ENCODE measurements around the gene PRDM15. TPM values are rescaled to one million over a fixed set of nuclear protein-coding genes. Genes with fewer than 3 reads are reported as not detected.

Gene PRDM15
- polyA plus RNA-seq, 4 donors, result 3.6 to 5.1 (median 4.3) TPM

GRCh38 chr21:41769111-41769510, 110.0 kb downstream of the PRDM15 start:
- peaks cover 0 to 35% (median 13%) of the 10 kb centered on the region in 3 donors for H3K27me3 ChIP-seq (ENCODE audit: control insufficient read depth in 3 of 3, insufficient read depth in 3 of 3, low read length in 3 of 3)
- peak overlapping the region; percentile 41 to 93 (median 92) for H3K27ac ChIP-seq (ENCODE audit: low read depth in 1 of 3, low read length in 2 of 3)
- DNase-seq (peak in 1 of 2 donors; percentile 45), FAIRE-seq (no peak)
- no peaks in the 10 kb centered on the region for H3K9me3 ChIP-seq (ENCODE audit: control insufficient read depth in 2 of 2, insufficient read depth in 1 of 2, low read depth in 1 of 2, low read length in 1 of 2)
- 14 to 15% (median 14%) methylated on average over 8 to 10 of the region's 10 CpGs for WGBS, 3 donors
- peaks cover 0 to 38% (median 2%) of the 10 kb centered on the region in 3 donors for H3K4me1 ChIP-seq (ENCODE audit: control insufficient read depth in 3 of 3, insufficient read depth in 2 of 3, low read depth in 1 of 3, low read length in 2 of 3)
- peak overlapping the region in 2 of 3 donors; percentile 53 to 92 for H3K4me3 ChIP-seq (ENCODE audit: low read depth in 1 of 3, low read length in 3 of 3)
- H3K36me3 ChIP-seq (ENCODE audit: control insufficient read depth in 3 of 3, insufficient read depth in 2 of 3, low read depth in 1 of 3, low read length in 3 of 3), result peaks cover 0 to 15% (median 0%) of the 10 kb centered on the region in 3 donors

GRCh38 chr21:41768437-41769042, 110.6 kb downstream of the PRDM15 start:
- 1 to 2% (median 1%) methylated on average over 17 of the region's 17 CpGs for WGBS, 3 donors

GRCh38 chr21:41767606-41768436, 111.3 kb downstream of the PRDM15 start:
- FAIRE-seq (no peak), DNase-seq (peak; percentile 55 to 68)
- H3K27me3 ChIP-seq (ENCODE audit: control insufficient read depth in 3 of 3, insufficient read depth in 3 of 3, low read length in 3 of 3), result peaks cover 0 to 41% (median 19%) of the 10 kb centered on the region in 3 donors
- H3K9me3 ChIP-seq (ENCODE audit: control insufficient read depth in 2 of 2, insufficient read depth in 1 of 2, low read depth in 1 of 2, low read length in 1 of 2), result no peaks in the 10 kb centered on the region
- peak overlapping the region; percentile 77 to 93 (median 92) for H3K27ac ChIP-seq (ENCODE audit: low read depth in 1 of 3, low read length in 2 of 3)
- peaks cover 1 to 50% (median 2%) of the 10 kb centered on the region in 3 donors for H3K4me1 ChIP-seq (ENCODE audit: control insufficient read depth in 3 of 3, insufficient read depth in 2 of 3, low read depth in 1 of 3, low read length in 2 of 3)
- H3K36me3 ChIP-seq (ENCODE audit: control insufficient read depth in 3 of 3, insufficient read depth in 2 of 3, low read depth in 1 of 3, low read length in 3 of 3), result peaks cover 0 to 28% (median 0%) of the 10 kb centered on the region in 3 donors
- H3K4me3 ChIP-seq (ENCODE audit: low read depth in 1 of 3, low read length in 3 of 3), result peak overlapping the region in 2 of 3 donors; percentile 53 to 92
- 1 to 4% (median 3%) methylated on average over 26 of the region's 26 CpGs for WGBS, 3 donors

More at GRCh38 chr21:41768437-41769042, 110.6 kb downstream of the PRDM15 start:
- peaks cover 0 to 43% (median 2%) of the 10 kb centered on the region in 3 donors for H3K4me1 ChIP-seq (ENCODE audit: control insufficient read depth in 3 of 3, insufficient read depth in 2 of 3, low read depth in 1 of 3, low read length in 2 of 3)
- peak overlapping the region in 2 of 3 donors; percentile 53 to 92 for H3K4me3 ChIP-seq (ENCODE audit: low read depth in 1 of 3, low read length in 3 of 3)
- H3K27ac ChIP-seq (ENCODE audit: low read depth in 1 of 3, low read length in 2 of 3), result peak overlapping the region; percentile 77 to 93 (median 92)
- no peaks in the 10 kb centered on the region for H3K9me3 ChIP-seq (ENCODE audit: control insufficient read depth in 2 of 2, insufficient read depth in 1 of 2, low read depth in 1 of 2, low read length in 1 of 2)
- FAIRE-seq (no peak), DNase-seq (peak; percentile 96 to 97)
- peaks cover 0 to 21% (median 0%) of the 10 kb centered on the region in 3 donors for H3K36me3 ChIP-seq (ENCODE audit: control insufficient read depth in 3 of 3, insufficient read depth in 2 of 3, low read depth in 1 of 3, low read length in 3 of 3)
- peaks cover 0 to 37% (median 13%) of the 10 kb centered on the region in 3 donors for H3K27me3 ChIP-seq (ENCODE audit: control insufficient read depth in 3 of 3, insufficient read depth in 3 of 3, low read length in 3 of 3)

- FAIRE-seq (no peak), DNase-seq (peak; percentile 90 to 94)
- WGBS, 3 donors, result 2 to 4% (median 3%) methylated on average over 43 to 53 of the region's 53 CpGs
- H3K27me3 ChIP-seq (ENCODE audit: control insufficient read depth in 3 of 3, insufficient read depth in 3 of 3, low read length in 3 of 3), result peaks cover 0 to 43% (median 21%) of the 10 kb centered on the region in 3 donors
- H3K4me3 ChIP-seq (ENCODE audit: low read depth in 1 of 3, low read length in 3 of 3), result peak within 1 kb of the TSS in 2 of 3 donors; percentile 67 to 92
- no peaks in the 10 kb centered on the region for H3K9me3 ChIP-seq (ENCODE audit: control insufficient read depth in 2 of 2, insufficient read depth in 1 of 2, low read depth in 1 of 2, low read length in 1 of 2)
- H3K36me3 ChIP-seq (ENCODE audit: control insufficient read depth in 3 of 3, insufficient read depth in 2 of 3, low read depth in 1 of 3, low read length in 3 of 3), result peaks cover 0 to 31% (median 0%) of the 10 kb centered on the region in 3 donors
- peak within 1 kb of the TSS; percentile 80 to 97 (median 93) for H3K27ac ChIP-seq (ENCODE audit: low read depth in 1 of 3, low read length in 2 of 3)
- H3K4me1 ChIP-seq (ENCODE audit: control insufficient read depth in 3 of 3, insufficient read depth in 2 of 3, low read depth in 1 of 3, low read length in 2 of 3), result peaks cover 2 to 58% (median 3%) of the 10 kb centered on the region in 3 donors
Measured at GRCh38 chr21:41766883-41767605, 112.1 kb downstream of the PRDM15 start, which contains the start of gene RIPK4. Gene RIPK4 (minus strand): TSS chr21:41767052. CDS start chr21:41767041, 11 bp downstream.

GRCh38 chr21:41765973-41766882, 112.9 kb downstream of the PRDM15 start:
- DNase-seq, result peak; percentile 49 to 60
- FAIRE-seq, result no peak

GRCh38 chr21:41765420-41765821, 113.7 kb downstream of the PRDM15 start:
- Histone ChIP-seq H3K4me3 (ENCODE audit: low read depth in 1 of 3, low read length in 3 of 3) (peak overlapping the region in 2 of 3 donors; percentile 67 to 92), H3K9me3 (ENCODE audit: control insufficient read depth in 2 of 2, insufficient read depth in 1 of 2, low read depth in 1 of 2, low read length in 1 of 2) (no peaks in the 10 kb centered on the region), H3K27me3 (ENCODE audit: control insufficient read depth in 3 of 3, insufficient read depth in 3 of 3, low read length in 3 of 3) (peaks cover 0 to 45% (median 24%) of the 10 kb centered on the region in 3 donors), H3K36me3 (ENCODE audit: control insufficient read depth in 3 of 3, insufficient read depth in 2 of 3, low read depth in 1 of 3, low read length in 3 of 3) (peaks cover 0 to 32% (median 0%) of the 10 kb centered on the region in 3 donors), H3K4me1 (ENCODE audit: control insufficient read depth in 3 of 3, insufficient read depth in 2 of 3, low read depth in 1 of 3, low read length in 2 of 3) (peaks cover 3 to 67% (median 8%) of the 10 kb centered on the region in 3 donors), H3K27ac (ENCODE audit: low read depth in 1 of 3, low read length in 2 of 3) (peak overlapping the region; percentile 60 to 90 (median 68))
- DNase-seq (peak in 1 of 2 donors; percentile 65), FAIRE-seq (no peak)
- 18 to 61% (median 34%) methylated on average over 11 of the region's 11 CpGs for WGBS, 3 donors

More at GRCh38 chr21:41765973-41766882, 112.9 kb downstream of the PRDM15 start:
- no peaks in the 10 kb centered on the region for H3K9me3 ChIP-seq (ENCODE audit: control insufficient read depth in 2 of 2, insufficient read depth in 1 of 2, low read depth in 1 of 2, low read length in 1 of 2)
- H3K27ac ChIP-seq (ENCODE audit: low read depth in 1 of 3, low read length in 2 of 3), result peak overlapping the region; percentile 80 to 97 (median 90)
- H3K36me3 ChIP-seq (ENCODE audit: control insufficient read depth in 3 of 3, insufficient read depth in 2 of 3, low read depth in 1 of 3, low read length in 3 of 3), result peaks cover 0 to 32% (median 0%) of the 10 kb centered on the region in 3 donors
- WGBS, 3 donors, result 3 to 8% (median 6%) methylated on average over 80 to 88 of the region's 88 CpGs
- H3K27me3 ChIP-seq (ENCODE audit: control insufficient read depth in 3 of 3, insufficient read depth in 3 of 3, low read length in 3 of 3), result peaks cover 0 to 44% (median 24%) of the 10 kb centered on the region in 3 donors
- H3K4me1 ChIP-seq (ENCODE audit: control insufficient read depth in 3 of 3, insufficient read depth in 2 of 3, low read depth in 1 of 3, low read length in 2 of 3), result peaks cover 3 to 66% (median 8%) of the 10 kb centered on the region in 3 donors
- peak overlapping the region in 2 of 3 donors; percentile 67 to 92 for H3K4me3 ChIP-seq (ENCODE audit: low read depth in 1 of 3, low read length in 3 of 3)

Data from small intestine (tissue), 7 donors.